ENCODE data around the gene ATP2B3.

DNA sequence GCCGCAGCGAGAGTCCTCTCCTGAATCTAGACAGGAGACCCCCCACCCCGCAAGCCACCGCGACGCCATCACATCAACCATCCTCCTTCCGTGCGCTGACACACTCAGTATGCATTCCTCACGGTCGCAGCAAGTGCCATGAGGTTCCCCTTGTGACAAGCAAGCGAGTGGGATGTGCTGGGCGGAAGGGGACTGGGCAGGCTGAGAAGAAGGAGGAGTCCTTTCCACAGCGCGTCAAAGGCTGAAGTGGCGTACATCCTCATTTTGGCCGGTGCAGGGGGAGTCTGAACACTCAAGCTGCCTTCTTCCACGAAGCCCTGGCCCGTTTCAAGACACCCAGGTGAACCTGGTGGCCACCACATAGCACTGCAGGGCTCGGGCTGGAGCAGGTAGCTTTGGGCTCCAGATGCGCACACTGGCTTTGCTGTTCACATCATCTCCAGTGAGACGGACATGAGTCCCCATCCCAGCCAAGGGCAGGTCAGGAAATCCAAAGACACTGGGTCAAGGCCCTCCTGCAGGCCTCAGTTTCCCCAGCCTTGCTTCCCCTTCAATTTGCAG, 51.1 kb downstream of the ATP2B3 start:
- TF ChIP-seq GATA2 (IDR thresholded peaks at IDR 0.05; ENCODE audit: low read depth, low read length) (no peak), GATA3 (IDR thresholded peaks at IDR 0.05; ENCODE audit: low read depth, low read length) (no peak)
